Vagina (tissue), 2 donors: ENCODE data around the gene AASDH.
A peak's percentile ranks its signal among the peaks of the same experiment; 100 is the strongest.

Source experiments
- CTCF ChIP-seq, 3 experiments: fragments of 450-650 bp in 2 of 3; fragments of 200-600 bp in 1 of 3; sonication (generic) in 1 of 3; IDR thresholded peaks; one replicate each; pipeline ENCODE4 v1.5.1; 2017 to 2019; ENCODE audit warnings: antibody characterized with exemption in 3 of 3, mild to moderate bottlenecking in 2 of 3, moderate library complexity in 2 of 3
- POLR2AphosphoS5 ChIP-seq, 2 donors: sonication (generic); formaldehyde crosslinking; IDR thresholded peaks; one replicate each; pipeline ENCODE4 v1.9.0; 2017; ENCODE audit warnings: antibody characterized with exemption in 2 of 2, mild to moderate bottlenecking in 2 of 2, low read depth in 1 of 2; ENCODE audit not compliant: insufficient read depth in 1 of 2

- TF ChIP-seq CTCF (IDR thresholded peaks at IDR 0.05) = no peak
- peak; percentile 87 to 95 for TF ChIP-seq POLR2AphosphoS5 (IDR thresholded peaks at IDR 0.05; ENCODE audit: insufficient read depth in 1 of 2, low read depth in 1 of 2)
These were observed at the start of gene AASDH for GRCh38 chr4:56387023-56388001.
